HepG2 (cell line): ENCODE measurements around the gene GEMIN2. TPM values are rescaled to one million over a fixed set of nuclear protein-coding genes. Genes with fewer than 3 reads are reported as not detected.

Experiments
- ATF1 ChIP-seq: IDR thresholded peaks from 2 replicates; pipeline ENCODE4 v1.6.1; 2016; ENCODE audit warnings: mild to moderate bottlenecking, control low read depth
- CHD4 ChIP-seq: fragments of 200-600 bp; sonication (generic); IDR thresholded peaks from 2 replicates; pipeline ENCODE4 v1.7.0; 2017; ENCODE audit warnings: mild to moderate bottlenecking, low read length, borderline replicate concordance
- MED1 ChIP-seq: sonication (generic); formaldehyde crosslinking; IDR thresholded peaks from 2 replicates; pipeline ENCODE4 v1.4.0; 2020; ENCODE audit warnings: missing genetic modification reagents
- NBN ChIP-seq: fragments of 450-650 bp; conservative IDR thresholded peaks from 2 replicates; pipeline ENCODE4 v1.6.1; 2017
- ZNF224 ChIP-seq: sonication (generic); formaldehyde crosslinking; IDR thresholded peaks from 2 replicates; pipeline ENCODE4 v1.5.0; 2020; ENCODE audit warnings: mild to moderate bottlenecking, missing genetic modification reagents
- ZNF253 ChIP-seq: sonication (generic); formaldehyde crosslinking; IDR thresholded peaks from 2 replicates; pipeline ENCODE4 v1.8.0; 2022; ENCODE audit warnings: mild to moderate bottlenecking, missing genetic modification reagents, borderline replicate concordance
- ZNF292 ChIP-seq: sonication (generic); formaldehyde crosslinking; IDR thresholded peaks from 2 replicates; pipeline ENCODE4 v1.8.1; 2022; ENCODE audit warnings: mild to moderate bottlenecking, low read depth, missing genetic modification reagents, borderline replicate concordance
- ZNF333 ChIP-seq: sonication (generic); formaldehyde crosslinking; IDR thresholded peaks from 2 replicates; pipeline ENCODE4 v1.4.0; 2020; ENCODE audit warnings: mild to moderate bottlenecking, missing genetic modification reagents, borderline replicate concordance
- ZNF44 ChIP-seq: sonication (generic); formaldehyde crosslinking; IDR thresholded peaks from 2 replicates; pipeline ENCODE4 v1.5.1; 2020; ENCODE audit warnings: mild to moderate bottlenecking, missing genetic modification reagents
- ZNF562 ChIP-seq: sonication (generic); formaldehyde crosslinking; IDR thresholded peaks from 2 replicates; pipeline ENCODE4 v1.8.0; 2022; ENCODE audit warnings: missing genetic modification reagents, borderline replicate concordance
- ZNF577 ChIP-seq: sonication (generic); formaldehyde crosslinking; IDR thresholded peaks from 2 replicates; pipeline ENCODE4 v1.4.0; 2020; ENCODE audit warnings: mild to moderate bottlenecking, low read depth, missing genetic modification reagents, borderline replicate concordance
- ZNF644 ChIP-seq: IDR thresholded peaks from 2 replicates; pipeline ENCODE4 v1.6.1; 2016; ENCODE audit warnings: low read depth
- ZNF773 ChIP-seq: sonication (generic); formaldehyde crosslinking; IDR thresholded peaks from 2 replicates; pipeline ENCODE4 v1.4.0; 2020; ENCODE audit warnings: missing genetic modification reagents, borderline replicate concordance
- polyA plus RNA-seq, 8 experiments: library from polyadenylated mRNA; depleted of rRNA in 3 of 8; stranded (reverse) in 7 of 8; unstranded in 1 of 8; fragments of >200 nt; fragmentation: Illumina TruSeq in 4 of 8; extraction: Trizol in 4 of 8; gene quantifications; 2 replicates each; pipeline versions ENCODE4 v1.2.1 to v1.2.3, GENCODE V29; 2011 to 2016; ENCODE audit warnings: low read depth in 4 of 8, missing spikeins in 1 of 8, mixed read lengths in 1 of 8; ENCODE audit not compliant: insufficient read depth in 1 of 8
- total RNA-seq, 5 experiments: library from RNA; depleted of rRNA; stranded (reverse); fragments of >200 nt; fragmentation: Illumina TruSeq; extraction: Trizol; gene quantifications; 2 replicates each; pipeline ENCODE4 v1.2.3, GENCODE V29; 2016; ENCODE audit warnings: low read depth in 1 of 5
- TF ChIP-seq, protein P1 (sequence below): sonication (generic); formaldehyde crosslinking; IDR thresholded peaks from 2 replicates; pipeline ENCODE4 v1.5.0; 2020; ENCODE audit warnings: missing genetic modification reagents
- TF ChIP-seq, protein P2 (sequence below): sonication (generic); formaldehyde crosslinking; IDR thresholded peaks from 2 replicates; pipeline ENCODE4 v1.5.0; 2020; ENCODE audit warnings: missing genetic modification reagents
- TF ChIP-seq, protein P3 (sequence below): sonication (generic); formaldehyde crosslinking; IDR thresholded peaks from 2 replicates; pipeline ENCODE4 v1.4.0; 2020; ENCODE audit warnings: mild to moderate bottlenecking, missing genetic modification reagents
- TF ChIP-seq, protein P4 (sequence below): IDR thresholded peaks from 2 replicates; pipeline ENCODE4 v1.6.1; 2016; ENCODE audit warnings: missing compliant biosample characterization, missing genetic modification reagents, borderline replicate concordance
- TF ChIP-seq, protein P5 (sequence below): sonication (generic); formaldehyde crosslinking; conservative IDR thresholded peaks from 2 replicates; pipeline ENCODE4 v1.4.0; 2020; ENCODE audit warnings: missing genetic modification reagents
- TF ChIP-seq, protein P6 (sequence below): sonication (generic); formaldehyde crosslinking; IDR thresholded peaks from 2 replicates; pipeline ENCODE4 v1.4.0; 2020; ENCODE audit warnings: mild to moderate bottlenecking, missing genetic modification reagents
- TF ChIP-seq, protein P7 (sequence below): sonication (generic); formaldehyde crosslinking; IDR thresholded peaks from 2 replicates; pipeline ENCODE4 v1.8.0; 2022; ENCODE audit warnings: mild to moderate bottlenecking, missing genetic modification reagents, moderate library complexity

GEMIN2 gene
- total and polyA plus RNA-seq, 2 of the 13 experiments (the other 11 are each of a cell fraction or from before 2014, with no cell fraction given), result 54.8 to 110 TPM

DNA sequence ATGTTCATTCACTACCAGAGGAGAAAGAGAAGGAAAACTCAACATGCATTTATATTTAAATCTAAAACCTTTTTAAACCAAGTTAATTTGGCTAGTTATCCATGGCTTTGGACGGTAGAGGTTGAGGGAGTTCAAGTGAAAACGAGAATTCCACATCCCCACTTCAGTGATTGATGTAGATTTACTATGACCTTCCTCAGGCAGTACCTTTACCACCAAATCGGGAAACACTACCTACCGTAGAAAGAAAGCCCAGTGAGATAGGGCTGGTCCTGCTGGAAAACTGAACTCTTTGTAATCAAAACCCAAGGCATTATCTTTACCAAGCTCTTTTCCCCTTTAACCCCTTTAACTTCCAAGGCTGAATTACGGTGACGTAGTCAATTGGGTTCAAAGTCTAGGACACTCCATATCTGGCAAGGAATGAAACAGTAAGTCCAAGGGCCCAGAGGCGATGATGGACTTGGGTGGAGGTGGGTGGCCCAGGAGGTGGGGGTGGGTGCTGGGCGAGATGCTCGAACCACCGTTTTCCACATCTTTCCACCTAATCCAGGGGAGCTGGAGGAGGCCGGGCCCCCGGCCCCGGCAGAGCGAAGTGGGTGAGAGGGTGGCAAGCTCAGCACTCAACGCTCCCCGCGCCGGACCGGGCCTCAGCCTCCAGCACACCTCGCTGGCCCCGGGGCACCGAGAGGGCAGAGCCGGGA lies 11.7 kb upstream of the GEMIN2 start (continued):
- TF ChIP-seq, protein P1, sequence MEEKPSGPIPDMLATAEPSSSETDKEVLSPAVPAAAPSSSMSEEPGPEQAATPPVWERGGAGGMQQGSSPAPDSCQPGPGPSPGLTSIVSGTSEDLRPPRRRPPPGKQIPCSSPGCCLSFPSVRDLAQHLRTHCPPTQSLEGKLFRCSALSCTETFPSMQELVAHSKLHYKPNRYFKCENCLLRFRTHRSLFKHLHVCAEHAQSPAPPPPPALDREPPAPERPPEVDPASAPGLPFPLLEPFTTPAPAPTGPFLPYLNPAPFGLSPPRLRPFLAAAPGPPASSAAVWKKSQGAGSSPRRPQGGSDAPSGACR (CRISPR knock-in tag), result 0 out of 2 replicates have a peak, but pooled peaks have one; percentile 11
- TF ChIP-seq MED1 (CRISPR knock-in tag), result peak; percentile 79
- TF ChIP-seq, protein P2, sequence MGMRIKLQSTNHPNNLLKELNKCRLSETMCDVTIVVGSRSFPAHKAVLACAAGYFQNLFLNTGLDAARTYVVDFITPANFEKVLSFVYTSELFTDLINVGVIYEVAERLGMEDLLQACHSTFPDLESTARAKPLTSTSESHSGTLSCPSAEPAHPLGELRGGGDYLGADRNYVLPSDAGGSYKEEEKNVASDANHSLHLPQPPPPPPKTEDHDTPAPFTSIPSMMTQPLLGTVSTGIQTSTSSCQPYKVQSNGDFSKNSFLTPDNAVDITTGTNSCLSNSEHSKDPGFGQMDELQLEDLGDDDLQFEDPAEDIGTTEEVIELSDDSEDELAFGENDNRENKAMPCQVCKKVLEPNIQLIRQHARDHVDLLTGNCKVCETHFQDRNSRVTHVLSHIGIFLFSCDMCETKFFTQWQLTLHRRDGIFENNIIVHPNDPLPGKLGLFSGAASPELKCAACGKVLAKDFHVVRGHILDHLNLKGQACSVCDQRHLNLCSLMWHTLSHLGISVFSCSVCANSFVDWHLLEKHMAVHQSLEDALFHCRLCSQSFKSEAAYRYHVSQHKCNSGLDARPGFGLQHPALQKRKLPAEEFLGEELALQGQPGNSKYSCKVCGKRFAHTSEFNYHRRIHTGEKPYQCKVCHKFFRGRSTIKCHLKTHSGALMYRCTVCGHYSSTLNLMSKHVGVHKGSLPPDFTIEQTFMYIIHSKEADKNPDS (CRISPR knock-in tag), result no peak
- no peak for TF ChIP-seq ZNF577 (CRISPR knock-in tag)
- TF ChIP-seq, protein P3, sequence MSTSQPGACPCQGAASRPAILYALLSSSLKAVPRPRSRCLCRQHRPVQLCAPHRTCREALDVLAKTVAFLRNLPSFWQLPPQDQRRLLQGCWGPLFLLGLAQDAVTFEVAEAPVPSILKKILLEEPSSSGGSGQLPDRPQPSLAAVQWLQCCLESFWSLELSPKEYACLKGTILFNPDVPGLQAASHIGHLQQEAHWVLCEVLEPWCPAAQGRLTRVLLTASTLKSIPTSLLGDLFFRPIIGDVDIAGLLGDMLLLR (CRISPR knock-in tag), result no peak; the same call in 1 of the 2 replicates
- no peak for TF ChIP-seq ZNF333 (CRISPR knock-in tag)
- no peak for TF ChIP-seq ZNF562
- no peak for TF ChIP-seq ZNF44 (CRISPR knock-in tag)
- no peak; the same call in 1 of the 2 replicates for TF ChIP-seq ZNF253
- peak; percentile 93; the same call in 1 of the 2 replicates for TF ChIP-seq CHD4
- TF ChIP-seq ZNF773 (CRISPR knock-in tag), result no peak
- no peak for TF ChIP-seq ZNF224 (CRISPR knock-in tag)
- TF ChIP-seq, protein P4, sequence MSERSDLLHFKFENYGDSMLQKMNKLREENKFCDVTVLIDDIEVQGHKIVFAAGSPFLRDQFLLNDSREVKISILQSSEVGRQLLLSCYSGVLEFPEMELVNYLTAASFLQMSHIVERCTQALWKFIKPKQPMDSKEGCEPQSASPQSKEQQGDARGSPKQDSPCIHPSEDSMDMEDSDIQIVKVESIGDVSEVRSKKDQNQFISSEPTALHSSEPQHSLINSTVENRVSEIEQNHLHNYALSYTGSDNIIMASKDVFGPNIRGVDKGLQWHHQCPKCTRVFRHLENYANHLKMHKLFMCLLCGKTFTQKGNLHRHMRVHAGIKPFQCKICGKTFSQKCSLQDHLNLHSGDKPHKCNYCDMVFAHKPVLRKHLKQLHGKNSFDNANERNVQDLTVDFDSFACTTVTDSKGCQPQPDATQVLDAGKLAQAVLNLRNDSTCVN (CRISPR knock-in tag), result no peak
- TF ChIP-seq, protein P5, sequence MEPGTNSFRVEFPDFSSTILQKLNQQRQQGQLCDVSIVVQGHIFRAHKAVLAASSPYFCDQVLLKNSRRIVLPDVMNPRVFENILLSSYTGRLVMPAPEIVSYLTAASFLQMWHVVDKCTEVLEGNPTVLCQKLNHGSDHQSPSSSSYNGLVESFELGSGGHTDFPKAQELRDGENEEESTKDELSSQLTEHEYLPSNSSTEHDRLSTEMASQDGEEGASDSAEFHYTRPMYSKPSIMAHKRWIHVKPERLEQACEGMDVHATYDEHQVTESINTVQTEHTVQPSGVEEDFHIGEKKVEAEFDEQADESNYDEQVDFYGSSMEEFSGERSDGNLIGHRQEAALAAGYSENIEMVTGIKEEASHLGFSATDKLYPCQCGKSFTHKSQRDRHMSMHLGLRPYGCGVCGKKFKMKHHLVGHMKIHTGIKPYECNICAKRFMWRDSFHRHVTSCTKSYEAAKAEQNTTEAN, result peak; percentile 38; the same call in 1 of the 2 replicates
- peak; percentile 66 for TF ChIP-seq ZNF644 (CRISPR knock-in tag)
- TF ChIP-seq, protein P6, sequence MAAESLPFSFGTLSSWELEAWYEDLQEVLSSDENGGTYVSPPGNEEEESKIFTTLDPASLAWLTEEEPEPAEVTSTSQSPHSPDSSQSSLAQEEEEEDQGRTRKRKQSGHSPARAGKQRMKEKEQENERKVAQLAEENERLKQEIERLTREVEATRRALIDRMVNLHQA (CRISPR knock-in tag), result no peak
- no peak for TF ChIP-seq ZNF292 (CRISPR knock-in tag)
- TF ChIP-seq ATF1 (CRISPR knock-in tag), result peak; percentile 91
- TF ChIP-seq, protein P7, sequence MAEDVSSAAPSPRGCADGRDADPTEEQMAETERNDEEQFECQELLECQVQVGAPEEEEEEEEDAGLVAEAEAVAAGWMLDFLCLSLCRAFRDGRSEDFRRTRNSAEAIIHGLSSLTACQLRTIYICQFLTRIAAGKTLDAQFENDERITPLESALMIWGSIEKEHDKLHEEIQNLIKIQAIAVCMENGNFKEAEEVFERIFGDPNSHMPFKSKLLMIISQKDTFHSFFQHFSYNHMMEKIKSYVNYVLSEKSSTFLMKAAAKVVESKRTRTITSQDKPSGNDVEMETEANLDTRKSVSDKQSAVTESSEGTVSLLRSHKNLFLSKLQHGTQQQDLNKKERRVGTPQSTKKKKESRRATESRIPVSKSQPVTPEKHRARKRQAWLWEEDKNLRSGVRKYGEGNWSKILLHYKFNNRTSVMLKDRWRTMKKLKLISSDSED, result peak; percentile 90
- no peak; the same call in 1 of the 2 replicates for TF ChIP-seq NBN
